Neural cell (in vitro differentiated cells): ENCODE results near the gene MRPL43. TPM values are rescaled to one million over a fixed set of nuclear protein-coding genes. Genes with fewer than 3 reads are reported as not detected.
A peak's percentile ranks its signal among the peaks of the same experiment; 100 is the strongest.

Source experiments
- H2AFZ ChIP-seq: fragments of 200-600, 300-800 bp; sonication (generic), shearing (Covaris generic); 2 replicates; pipeline ENCODE4 v1.6.0; 2014; ENCODE audit warnings: low read depth, mild to moderate bottlenecking, antibody characterized with exemption, low read length, moderate library complexity
- H3F3A ChIP-seq: fragments of 200-600 bp; shearing (Covaris generic); 2 replicates; pipeline ENCODE4 v1.6.1; 2016; ENCODE audit warnings: mild to moderate bottlenecking, moderate library complexity, mixed read lengths, antibody characterized with exemption, low read length; ENCODE audit not compliant: insufficient read depth, poor library complexity, severe bottlenecking
- H3K27ac ChIP-seq: fragments of 200-600, 300-800 bp; sonication (generic), shearing (Covaris generic); 2 replicates; pipeline ENCODE4 v1.5.1; 2014; ENCODE audit warnings: mild to moderate bottlenecking, low read length, moderate library complexity
- H3K27me3 ChIP-seq: fragments of 300-800, 200-600 bp; sonication (generic), shearing (Covaris generic); 2 replicates; pipeline ENCODE4 v1.6.0; 2014; ENCODE audit warnings: mild to moderate bottlenecking, low read depth, low read length, moderate library complexity; ENCODE audit not compliant: insufficient read depth
- H3K36me3 ChIP-seq: fragments of 300-800, 200-600 bp; sonication (generic), shearing (Covaris generic); 2 replicates; pipeline ENCODE4 v1.5.1; 2014; ENCODE audit warnings: mild to moderate bottlenecking, antibody characterized with exemption, low read length, moderate library complexity; ENCODE audit not compliant: insufficient read depth
- H3K4me2 ChIP-seq: fragments of 300-800, 200-600 bp; sonication (generic), shearing (Covaris generic); 2 replicates; pipeline ENCODE4 v1.6.0; 2014; ENCODE audit warnings: mild to moderate bottlenecking, low read length
- H3K4me3 ChIP-seq: fragments of 300-800, 200-600 bp; sonication (generic), shearing (Covaris generic); 2 replicates; pipeline ENCODE4 v1.5.1; 2014; ENCODE audit warnings: mild to moderate bottlenecking, low read length, moderate library complexity
- H3K79me2 ChIP-seq: fragments of 200-600 bp; shearing (Covaris generic); replicated peaks from 2 replicates; pipeline ENCODE4 v1.6.0; 2014; ENCODE audit warnings: mild to moderate bottlenecking, low read length, moderate library complexity; ENCODE audit not compliant: insufficient read depth
- H3K9ac ChIP-seq: fragments of 300-800, 200-600 bp; sonication (generic), shearing (Covaris generic); 2 replicates; pipeline ENCODE4 v1.6.1; 2016; ENCODE audit warnings: mild to moderate bottlenecking, low read length, mixed read lengths
- H3K9me2 ChIP-seq: fragments of 200-600 bp; shearing (Covaris generic); 2 replicates; pipeline ENCODE4 v1.6.1; 2016; ENCODE audit warnings: mild to moderate bottlenecking, low read length, mixed read lengths; ENCODE audit not compliant: insufficient read depth
- H3K9me3 ChIP-seq: fragments of 200-600, 300-800 bp; sonication (generic), shearing (Covaris generic); 2 replicates; pipeline ENCODE4 v1.6.1; 2016; ENCODE audit warnings: mild to moderate bottlenecking, mixed run types, low read length, moderate library complexity, mixed read lengths
- H4K20me1 ChIP-seq: fragments of 200-600 bp; shearing (Covaris generic); 2 replicates; pipeline ENCODE4 v1.6.1; 2016; ENCODE audit warnings: mild to moderate bottlenecking, mixed run types; ENCODE audit not compliant: insufficient read depth
- EP300 ChIP-seq: fragments of 450-650 bp; conservative IDR thresholded peaks from 2 replicates; pipeline ENCODE4 v1.6.1; 2014; ENCODE audit warnings: antibody characterized with exemption, mild to moderate bottlenecking, moderate library complexity; ENCODE audit not compliant: poor library complexity, severe bottlenecking
- EZH2 ChIP-seq: fragments of 200-600, 300-800 bp; shearing (Covaris generic), sonication (generic); IDR thresholded peaks from 2 replicates; pipeline ENCODE4 v1.6.1; 2014; ENCODE audit warnings: antibody characterized with exemption, low read length, borderline replicate concordance, mild to moderate bottlenecking; ENCODE audit not compliant: insufficient read depth, poor library complexity, severe bottlenecking
- MXI1 ChIP-seq: fragments of 450-650 bp; conservative IDR thresholded peaks from 2 replicates; pipeline ENCODE4 v1.6.1; 2014; ENCODE audit warnings: antibody characterized with exemption, mild to moderate bottlenecking; ENCODE audit not compliant: poor library complexity, severe bottlenecking
- POLR2AphosphoS5 ChIP-seq: IDR thresholded peaks from 2 replicates; pipeline ENCODE4 v1.6.1; 2012
- RAD21 ChIP-seq: fragments of 450-650 bp; conservative IDR thresholded peaks from 2 replicates; pipeline ENCODE4 v1.6.1; 2014; ENCODE audit warnings: antibody characterized with exemption, mild to moderate bottlenecking, moderate library complexity
- SMC3 ChIP-seq: fragments of 450-650 bp; conservative IDR thresholded peaks from 2 replicates; pipeline ENCODE4 v1.6.1; 2014; ENCODE audit warnings: antibody characterized with exemption, mild to moderate bottlenecking, moderate library complexity; ENCODE audit not compliant: poor library complexity
- TAF1 ChIP-seq: IDR thresholded peaks from 2 replicates; pipeline ENCODE4 v1.6.1; 2012; ENCODE audit warnings: low read depth
- polyA plus RNA-seq: library from polyadenylated mRNA; depleted of rRNA; stranded (reverse); fragments of >200 nt; gene quantifications from 2 replicates; pipeline ENCODE4 v1.2.3, GENCODE V29; 2014
- TF ChIP-seq, protein P1 (sequence below): fragments of 450-650 bp; IDR thresholded peaks from 2 replicates; pipeline ENCODE4 v1.5.1; 2014; ENCODE audit warnings: antibody characterized with exemption, mild to moderate bottlenecking, moderate library complexity; ENCODE audit not compliant: poor library complexity, severe bottlenecking
- TF ChIP-seq, protein P2 (sequence below): IDR thresholded peaks from 2 replicates; pipeline ENCODE4 v1.6.1; 2012; ENCODE audit warnings: borderline replicate concordance

The MRPL43 gene
- polyA plus RNA-seq, 1 donor from 2014 or later, result 121 TPM

DNA sequence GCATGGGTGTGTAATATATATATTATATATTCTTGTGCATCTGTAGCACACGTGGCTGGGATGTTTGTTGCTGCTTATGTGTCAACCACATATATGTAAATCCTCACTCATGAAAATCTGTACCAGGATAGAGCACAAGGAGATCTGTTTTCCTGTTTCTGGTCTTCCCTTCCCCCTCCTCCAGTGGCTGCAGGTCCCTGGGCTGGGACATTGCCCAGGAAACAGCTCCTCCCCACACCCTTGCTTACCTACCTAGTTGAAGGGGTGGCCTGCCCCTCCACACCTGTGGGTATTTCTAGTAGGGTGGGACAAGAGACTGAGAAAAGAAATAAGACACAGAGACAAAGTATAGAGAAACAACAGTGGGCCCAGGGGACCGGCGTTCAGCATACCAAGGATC is 46.0 kb upstream of the MRPL43 start:
- Histone ChIP-seq H3K79me2 (no peaks in the 10 kb centered on the region), H3K4me2 (peak overlapping the region; percentile 85), H3K9me2 (no peaks in the 10 kb centered on the region), H3K27me3 (peaks cover 47% of the 10 kb centered on the region), H3K4me3 (peak overlapping the region; percentile 78), H3K27ac (no peak overlapping the region), H4K20me1 (no peaks in the 10 kb centered on the region), H3K36me3 (no peaks in the 10 kb centered on the region), H3K9me3 (no peaks in the 10 kb centered on the region), H3F3A (no peaks in the 10 kb centered on the region), H2AFZ (no peak overlapping the region), H3K9ac (no peak overlapping the region)
- TF ChIP-seq RAD21 (no peak), TAF1 (no peak), EZH2 (no peak), MXI1 (no peak), POLR2AphosphoS5 (no peak), SMC3 (no peak), EP300 (no peak)
- TF ChIP-seq, protein P1, sequence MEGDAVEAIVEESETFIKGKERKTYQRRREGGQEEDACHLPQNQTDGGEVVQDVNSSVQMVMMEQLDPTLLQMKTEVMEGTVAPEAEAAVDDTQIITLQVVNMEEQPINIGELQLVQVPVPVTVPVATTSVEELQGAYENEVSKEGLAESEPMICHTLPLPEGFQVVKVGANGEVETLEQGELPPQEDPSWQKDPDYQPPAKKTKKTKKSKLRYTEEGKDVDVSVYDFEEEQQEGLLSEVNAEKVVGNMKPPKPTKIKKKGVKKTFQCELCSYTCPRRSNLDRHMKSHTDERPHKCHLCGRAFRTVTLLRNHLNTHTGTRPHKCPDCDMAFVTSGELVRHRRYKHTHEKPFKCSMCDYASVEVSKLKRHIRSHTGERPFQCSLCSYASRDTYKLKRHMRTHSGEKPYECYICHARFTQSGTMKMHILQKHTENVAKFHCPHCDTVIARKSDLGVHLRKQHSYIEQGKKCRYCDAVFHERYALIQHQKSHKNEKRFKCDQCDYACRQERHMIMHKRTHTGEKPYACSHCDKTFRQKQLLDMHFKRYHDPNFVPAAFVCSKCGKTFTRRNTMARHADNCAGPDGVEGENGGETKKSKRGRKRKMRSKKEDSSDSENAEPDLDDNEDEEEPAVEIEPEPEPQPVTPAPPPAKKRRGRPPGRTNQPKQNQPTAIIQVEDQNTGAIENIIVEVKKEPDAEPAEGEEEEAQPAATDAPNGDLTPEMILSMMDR, result no peak
- TF ChIP-seq, protein P2, sequence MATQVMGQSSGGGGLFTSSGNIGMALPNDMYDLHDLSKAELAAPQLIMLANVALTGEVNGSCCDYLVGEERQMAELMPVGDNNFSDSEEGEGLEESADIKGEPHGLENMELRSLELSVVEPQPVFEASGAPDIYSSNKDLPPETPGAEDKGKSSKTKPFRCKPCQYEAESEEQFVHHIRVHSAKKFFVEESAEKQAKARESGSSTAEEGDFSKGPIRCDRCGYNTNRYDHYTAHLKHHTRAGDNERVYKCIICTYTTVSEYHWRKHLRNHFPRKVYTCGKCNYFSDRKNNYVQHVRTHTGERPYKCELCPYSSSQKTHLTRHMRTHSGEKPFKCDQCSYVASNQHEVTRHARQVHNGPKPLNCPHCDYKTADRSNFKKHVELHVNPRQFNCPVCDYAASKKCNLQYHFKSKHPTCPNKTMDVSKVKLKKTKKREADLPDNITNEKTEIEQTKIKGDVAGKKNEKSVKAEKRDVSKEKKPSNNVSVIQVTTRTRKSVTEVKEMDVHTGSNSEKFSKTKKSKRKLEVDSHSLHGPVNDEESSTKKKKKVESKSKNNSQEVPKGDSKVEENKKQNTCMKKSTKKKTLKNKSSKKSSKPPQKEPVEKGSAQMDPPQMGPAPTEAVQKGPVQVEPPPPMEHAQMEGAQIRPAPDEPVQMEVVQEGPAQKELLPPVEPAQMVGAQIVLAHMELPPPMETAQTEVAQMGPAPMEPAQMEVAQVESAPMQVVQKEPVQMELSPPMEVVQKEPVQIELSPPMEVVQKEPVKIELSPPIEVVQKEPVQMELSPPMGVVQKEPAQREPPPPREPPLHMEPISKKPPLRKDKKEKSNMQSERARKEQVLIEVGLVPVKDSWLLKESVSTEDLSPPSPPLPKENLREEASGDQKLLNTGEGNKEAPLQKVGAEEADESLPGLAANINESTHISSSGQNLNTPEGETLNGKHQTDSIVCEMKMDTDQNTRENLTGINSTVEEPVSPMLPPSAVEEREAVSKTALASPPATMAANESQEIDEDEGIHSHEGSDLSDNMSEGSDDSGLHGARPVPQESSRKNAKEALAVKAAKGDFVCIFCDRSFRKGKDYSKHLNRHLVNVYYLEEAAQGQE, result no peak

DNA sequence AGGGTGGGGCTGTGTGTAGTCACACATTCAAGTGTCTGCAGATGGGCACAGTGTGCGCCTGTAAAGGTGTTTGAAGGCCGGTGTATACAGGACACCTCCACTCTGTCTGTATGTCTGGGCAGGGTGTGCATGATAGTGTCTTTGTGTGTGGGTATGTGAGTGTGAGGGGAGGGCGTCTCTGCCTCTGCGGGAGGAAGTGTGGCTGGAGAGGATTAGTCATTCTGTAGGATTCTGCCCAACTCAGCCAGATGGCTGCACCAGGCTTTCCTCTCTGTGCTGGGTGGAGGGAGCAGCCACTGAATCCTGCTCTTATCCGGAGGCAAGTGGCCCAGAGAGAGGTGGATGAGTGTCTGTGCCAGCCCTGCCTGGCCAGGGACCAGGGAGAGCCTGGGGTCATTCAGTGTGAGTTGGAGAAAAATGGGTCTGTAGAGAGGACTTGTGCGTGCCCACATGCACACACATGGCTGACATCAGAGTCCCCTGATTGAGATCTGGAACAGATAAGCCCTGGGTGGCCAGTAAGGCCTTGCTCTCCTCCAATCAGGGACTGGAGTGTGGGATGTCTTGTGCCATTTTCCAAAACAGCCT is 45.4 kb upstream of the MRPL43 start:
- Histone ChIP-seq H3K4me2 (peak overlapping the region; percentile 85), H3K27ac (peak overlapping the region; percentile 51), H2AFZ (peak overlapping the region; percentile 18), H4K20me1 (no peaks in the 10 kb centered on the region), H3K9ac (peak overlapping the region; percentile 79), H3K9me2 (no peaks in the 10 kb centered on the region), H3K4me3 (peak overlapping the region; percentile 78), H3F3A (no peaks in the 10 kb centered on the region), H3K79me2 (no peaks in the 10 kb centered on the region), H3K9me3 (no peaks in the 10 kb centered on the region), H3K27me3 (peaks cover 49% of the 10 kb centered on the region), H3K36me3 (no peaks in the 10 kb centered on the region)
- no peak for TF ChIP-seq EZH2
- TF ChIP-seq MXI1, result no peak
- TF ChIP-seq, protein P1, result no peak
- TF ChIP-seq TAF1, result no peak
- TF ChIP-seq RAD21, result no peak
- no peak for TF ChIP-seq POLR2AphosphoS5
- TF ChIP-seq, protein P2, result no peak
- TF ChIP-seq SMC3, result no peak
- TF ChIP-seq EP300, result no peak
